Upper lobe of right lung (tissue), 1 donor: ENCODE measurements around the gene DDX49. TPM values are rescaled to one million over a fixed set of nuclear protein-coding genes. Genes with fewer than 3 reads are reported as not detected.

ENCODE experiments used
- ATAC-seq: fragments of 200-7000 bp; cut with Tn5 transposase; one replicate; pipeline ENCODE4 v1.9.1; 2020; ENCODE audit warnings: mild to moderate bottlenecking, moderate library complexity
- DNase-seq: peaks from one replicate; pipeline ENCODE4 v3.0.0-alpha.2; 2020
- H3K27ac ChIP-seq: fragments of 200-600 bp; one replicate; pipeline ENCODE4 v1.8.0; 2022
- H3K27me3 ChIP-seq: fragments of 200-600 bp; one replicate; pipeline ENCODE4 v1.8.0; 2022; ENCODE audit warnings: mild to moderate bottlenecking
- H3K36me3 ChIP-seq: fragments of 200-600 bp; one replicate; pipeline ENCODE4 v1.8.0; 2022
- H3K4me1 ChIP-seq: fragments of 200-600 bp; one replicate; pipeline ENCODE4 v1.8.0; 2022
- H3K4me3 ChIP-seq: fragments of 200-600 bp; one replicate; pipeline ENCODE4 v1.8.0; 2022; ENCODE audit warnings: mild to moderate bottlenecking
- H3K9me3 ChIP-seq: fragments of 200-600 bp; one replicate; pipeline ENCODE4 v1.8.0; 2022
- CTCF ChIP-seq: fragments of 200-600 bp; IDR thresholded peaks from one replicate; pipeline ENCODE4 v1.8.0; 2022; ENCODE audit warnings: antibody characterized with exemption
- intact Hi-C: fragments of 100-400 bp; cut with DNase I; formaldehyde crosslinking; loops from one replicate; pipeline ENCODE4 v1.11.0; 2022
- total RNA-seq: library from RNA; stranded (reverse); fragmentation: NEBNext Ultra II Directional; extraction: Animal tissue kit (Norgen Biotek cat#: 25700); gene quantifications from one replicate; pipeline ENCODE4 v1.2.1, GENCODE V29; 2021
- donor health status: DM: no; HTN: yes; CAD: no; lungs with severe emphysema.

DDX49 gene
- total RNA-seq, 1 donor from 2014 or later, result 45.9 TPM

GRCh38 chr19:18875726-18876125, 43.8 kb upstream of the DDX49 start:
- no peaks in the 10 kb centered on the region for H3K9me3 ChIP-seq
- intact Hi-C loops, result no loop called here
- no peak for TF ChIP-seq CTCF

GRCh38 chr19:18876865-18877264, 42.6 kb upstream of the DDX49 start:
- no peak for TF ChIP-seq CTCF
- H3K9me3 ChIP-seq, result no peaks in the 10 kb centered on the region
- H3K36me3 ChIP-seq, result no peaks in the 10 kb centered on the region
- ATAC-seq, result no peak
- no peaks in the 10 kb centered on the region for H3K4me1 ChIP-seq
- no peak overlapping the region for H3K27ac ChIP-seq
- no peak overlapping the region for H3K4me3 ChIP-seq
- H3K27me3 ChIP-seq, result no peaks in the 10 kb centered on the region
- intact Hi-C loops, result no loop called here
- DNase-seq, result no peak

More at GRCh38 chr19:18875726-18876125, 43.8 kb upstream of the DDX49 start:
- Histone ChIP-seq H3K27me3 (no peaks in the 10 kb centered on the region), H3K4me1 (no peaks in the 10 kb centered on the region), H3K36me3 (no peaks in the 10 kb centered on the region), H3K27ac (no peak overlapping the region), H3K4me3 (no peak overlapping the region)
- ATAC-seq (no peak), DNase-seq (no peak)

DNA sequence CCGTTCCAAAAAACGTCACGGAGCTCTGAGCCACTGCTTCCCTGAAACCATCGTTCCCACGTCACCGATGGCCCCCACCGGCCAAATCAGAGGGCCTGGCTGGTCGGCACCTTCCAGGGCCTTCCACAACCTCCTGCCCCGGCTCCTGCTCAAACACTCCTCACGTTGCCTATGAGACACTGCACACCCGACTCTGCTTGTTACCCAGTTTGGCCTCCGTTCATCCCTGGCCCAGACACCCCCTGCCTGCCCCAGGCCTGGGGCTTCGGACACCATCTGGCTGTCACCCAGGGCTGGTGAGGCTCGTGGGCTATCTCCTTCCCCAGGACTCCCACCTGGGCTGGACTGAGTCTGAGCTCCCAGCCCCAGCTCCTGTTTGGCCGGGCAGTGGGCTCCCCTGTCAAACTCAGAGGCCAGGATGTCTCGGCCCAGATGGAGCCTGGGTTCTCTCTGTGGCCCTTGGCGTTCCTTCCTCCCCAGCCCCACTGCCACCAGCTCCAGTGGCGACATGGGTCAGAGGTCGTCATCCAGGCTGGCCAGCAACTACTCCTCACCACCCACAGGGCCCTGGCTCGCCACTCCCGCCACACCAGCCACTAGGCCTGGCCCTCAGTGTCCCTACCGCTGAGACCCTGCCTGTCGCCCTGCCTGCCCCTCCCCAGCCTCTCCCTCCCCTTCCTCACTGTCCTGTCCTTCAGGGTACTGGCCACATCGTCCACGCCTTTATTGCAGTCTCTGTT, 41.3 kb upstream of the DDX49 start:
- DNase-seq (no peak), ATAC-seq (no peak)
- H3K4me3 ChIP-seq, result no peak overlapping the region
- no peak overlapping the region for H3K27ac ChIP-seq
- H3K36me3 ChIP-seq, result no peaks in the 10 kb centered on the region
- no peaks in the 10 kb centered on the region for H3K4me1 ChIP-seq
- intact Hi-C loops, result no loop called here
- no peaks in the 10 kb centered on the region for H3K9me3 ChIP-seq
- TF ChIP-seq CTCF, result no peak
- no peaks in the 10 kb centered on the region for H3K27me3 ChIP-seq

- DNase-seq, result no peak
- Histone ChIP-seq H3K36me3 (no peaks in the 10 kb centered on the region), H3K27me3 (no peaks in the 10 kb centered on the region), H3K27ac (no peak overlapping the region), H3K4me1 (no peaks in the 10 kb centered on the region), H3K4me3 (no peak overlapping the region), H3K9me3 (no peaks in the 10 kb centered on the region)
- no peak for ATAC-seq
- intact Hi-C loops, result no loop called here
- TF ChIP-seq CTCF, result no peak
Measured at GRCh38 chr19:18878858-18879578, 40.5 kb upstream of the DDX49 start.

- peak; percentile 65 for ATAC-seq
- H3K27me3 ChIP-seq, result no peaks in the 10 kb centered on the region
- no peak overlapping the region for H3K4me3 ChIP-seq
- no peak overlapping the region for H3K27ac ChIP-seq
- DNase-seq, result no peak
- no peaks in the 10 kb centered on the region for H3K36me3 ChIP-seq
- no peaks in the 10 kb centered on the region for H3K9me3 ChIP-seq
- TF ChIP-seq CTCF, result no peak
- no peaks in the 10 kb centered on the region for H3K4me1 ChIP-seq
- intact Hi-C loops, result no loop called here
Measured at GRCh38 chr19:18879579-18880373, 39.7 kb upstream of the DDX49 start.
